Suppressor macrophage treated with lipopolysaccharide for 1 hour (primary cell): ENCODE data around the gene MINDY2.

Experiments
- DNase-seq, 3 donors: peaks; one replicate each; pipeline ENCODE4 v3.0.0-alpha.2; 2020 to 2022

MINDY2 gene, protein sequence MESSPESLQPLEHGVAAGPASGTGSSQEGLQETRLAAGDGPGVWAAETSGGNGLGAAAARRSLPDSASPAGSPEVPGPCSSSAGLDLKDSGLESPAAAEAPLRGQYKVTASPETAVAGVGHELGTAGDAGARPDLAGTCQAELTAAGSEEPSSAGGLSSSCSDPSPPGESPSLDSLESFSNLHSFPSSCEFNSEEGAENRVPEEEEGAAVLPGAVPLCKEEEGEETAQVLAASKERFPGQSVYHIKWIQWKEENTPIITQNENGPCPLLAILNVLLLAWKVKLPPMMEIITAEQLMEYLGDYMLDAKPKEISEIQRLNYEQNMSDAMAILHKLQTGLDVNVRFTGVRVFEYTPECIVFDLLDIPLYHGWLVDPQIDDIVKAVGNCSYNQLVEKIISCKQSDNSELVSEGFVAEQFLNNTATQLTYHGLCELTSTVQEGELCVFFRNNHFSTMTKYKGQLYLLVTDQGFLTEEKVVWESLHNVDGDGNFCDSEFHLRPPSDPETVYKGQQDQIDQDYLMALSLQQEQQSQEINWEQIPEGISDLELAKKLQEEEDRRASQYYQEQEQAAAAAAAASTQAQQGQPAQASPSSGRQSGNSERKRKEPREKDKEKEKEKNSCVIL

DNA sequence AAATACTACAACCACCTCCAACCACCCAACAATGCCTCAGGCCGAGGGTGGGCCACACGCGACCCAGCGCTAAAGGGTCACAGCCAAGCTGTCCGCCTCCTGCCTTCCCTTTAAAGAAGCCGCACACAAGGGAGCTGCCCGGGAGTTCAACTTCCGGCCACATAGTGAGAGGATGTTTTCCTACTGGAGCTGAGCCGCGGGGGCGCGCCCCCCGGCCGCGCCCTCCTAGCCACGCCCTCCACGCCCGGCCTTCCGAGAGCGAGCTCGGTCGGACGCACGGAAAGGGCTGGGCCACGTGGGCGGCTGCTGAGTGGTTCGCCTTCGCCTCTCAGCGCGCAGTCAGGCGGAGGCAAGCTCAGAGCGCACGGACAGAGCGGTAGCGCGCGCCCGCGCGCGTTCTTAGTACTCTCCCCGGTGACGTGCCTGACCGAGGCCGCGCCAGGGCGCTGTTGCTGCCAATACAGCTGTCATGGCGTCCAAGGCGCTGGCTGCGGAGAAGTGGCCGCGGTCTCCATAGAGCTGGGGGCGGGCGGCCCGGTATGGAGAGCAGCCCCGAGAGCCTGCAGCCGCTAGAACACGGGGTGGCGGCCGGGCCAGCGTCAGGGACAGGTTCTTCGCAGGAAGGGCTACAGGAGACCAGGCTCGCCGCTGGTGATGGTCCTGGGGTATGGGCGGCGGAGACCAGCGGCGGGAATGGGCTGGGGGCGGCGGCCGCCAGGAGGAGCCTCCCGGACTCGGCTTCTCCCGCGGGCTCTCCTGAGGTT lies at the start of gene MINDY2:
Gene MINDY2 (plus strand): TSS at position 446 of the 764 bp plus-strand sequence. CDS start 94 bp downstream, at position 540.
- DNase-seq = peak; percentile 100

DNA sequence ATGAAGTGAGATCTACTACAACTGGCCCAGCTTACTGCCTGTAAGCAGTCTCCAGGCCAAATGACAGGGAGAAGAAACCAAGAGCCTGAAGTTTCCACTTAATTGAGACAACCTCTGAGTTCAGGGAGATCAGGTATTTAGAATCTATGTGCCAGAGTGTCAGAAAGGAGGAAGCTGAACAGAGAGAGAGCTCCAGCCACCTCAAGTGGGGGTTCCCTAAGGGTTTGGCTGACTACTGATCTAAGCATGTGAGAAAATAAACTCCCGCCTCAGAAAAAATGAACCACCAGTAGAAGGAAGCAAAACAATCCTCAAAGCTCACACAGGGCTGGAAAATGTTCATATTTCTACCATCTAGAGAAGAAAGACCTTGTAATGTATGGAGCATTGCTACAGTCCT lies 46.6 kb upstream of the MINDY2 start:
- DNase-seq = peak; percentile 69 to 74 (median 73)

DNA sequence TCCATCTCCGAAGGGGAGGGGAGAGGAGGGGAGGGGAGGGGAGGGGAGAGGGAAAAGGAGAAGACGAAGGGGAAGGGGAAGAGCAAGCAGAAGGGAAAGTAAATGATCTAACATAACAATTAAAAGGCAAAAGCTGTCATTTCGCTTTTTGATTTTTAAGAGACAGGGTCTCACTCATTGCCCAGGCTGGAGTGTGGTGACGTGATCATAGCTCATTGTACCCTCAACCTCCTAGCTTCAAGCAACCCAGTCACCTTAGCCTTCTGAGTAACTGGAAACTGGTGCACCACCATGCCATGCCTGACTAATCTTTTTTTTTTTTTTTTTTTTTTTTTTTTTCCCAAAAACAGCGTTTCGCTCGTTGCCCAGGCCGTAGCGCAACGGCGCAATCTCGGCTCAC lies 44.2 kb upstream of the MINDY2 start:
- peak; percentile 41 to 57 (median 54) for DNase-seq

DNA sequence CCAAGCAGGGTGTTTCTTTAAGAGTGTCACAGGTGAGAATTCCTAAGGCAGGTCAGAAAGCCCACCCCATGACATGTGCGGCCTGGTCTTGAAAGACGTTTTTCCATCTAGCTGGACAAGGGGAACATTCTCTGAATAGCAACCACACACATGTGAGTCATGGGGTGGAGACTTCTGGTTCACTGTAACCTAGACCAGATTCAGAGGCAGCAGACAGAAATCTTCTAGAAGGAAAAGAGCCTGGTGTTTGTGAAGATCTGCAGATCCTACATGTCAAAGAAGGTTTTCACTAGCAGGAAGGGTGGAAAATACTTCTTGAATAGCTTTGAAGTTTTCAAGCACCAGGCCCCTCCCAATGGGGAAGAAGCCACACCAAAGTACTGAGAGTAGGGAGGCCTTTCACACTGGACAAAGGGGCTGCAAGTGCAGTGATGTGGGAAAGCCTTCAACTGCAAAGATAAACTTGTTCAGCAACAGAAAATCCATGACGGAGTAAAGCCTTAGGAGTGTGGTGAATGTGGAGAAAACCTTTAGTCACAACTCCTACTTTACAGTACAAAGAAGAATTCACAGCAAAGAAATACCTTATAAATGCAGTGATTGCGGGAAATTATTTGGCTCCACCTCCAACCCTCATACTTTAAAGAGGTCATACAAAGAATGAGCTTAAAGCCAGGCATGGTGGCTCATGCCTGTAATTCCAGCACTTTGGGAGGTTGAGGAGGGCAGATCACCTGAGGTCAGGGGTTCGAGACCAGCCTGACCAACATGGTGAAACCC lies 39.2 kb upstream of the MINDY2 start:
- peak; percentile 70 to 78 (median 71) for DNase-seq

DNA sequence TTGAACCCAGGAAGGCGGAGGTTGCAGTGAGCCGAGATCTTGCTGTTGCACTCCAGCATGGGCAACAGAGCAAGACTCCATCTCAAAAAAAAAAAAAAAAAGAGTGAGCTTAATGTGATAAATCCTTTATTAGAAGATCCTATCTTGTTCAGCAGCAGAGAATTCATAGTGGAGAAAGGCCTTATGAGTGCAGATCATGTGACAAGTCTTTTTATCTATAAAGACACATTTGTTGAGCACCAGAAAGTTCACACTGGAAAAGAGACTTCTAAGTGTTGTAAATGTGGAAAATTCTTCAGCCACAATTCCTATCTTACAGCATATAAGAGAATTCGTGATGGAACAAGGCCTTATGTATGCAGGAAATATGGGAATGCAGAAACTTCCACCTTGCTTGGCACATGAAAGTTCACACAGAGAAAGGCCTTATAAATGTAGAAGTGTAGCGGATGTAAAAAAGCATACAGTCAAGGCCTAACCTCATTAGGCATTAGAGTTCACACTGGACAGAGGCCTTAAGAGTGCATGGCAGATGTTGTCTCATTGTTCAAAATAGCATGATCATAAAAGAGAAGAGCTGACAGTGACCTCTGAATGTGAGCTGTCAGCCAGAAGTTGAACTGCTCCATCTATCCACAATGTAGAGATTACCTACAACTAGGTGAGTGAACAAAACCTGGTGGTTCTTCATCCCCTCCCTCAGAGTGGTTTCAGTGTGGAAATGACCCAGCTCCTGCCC lies 38.3 kb upstream of the MINDY2 start:
- no peak for DNase-seq

DNA sequence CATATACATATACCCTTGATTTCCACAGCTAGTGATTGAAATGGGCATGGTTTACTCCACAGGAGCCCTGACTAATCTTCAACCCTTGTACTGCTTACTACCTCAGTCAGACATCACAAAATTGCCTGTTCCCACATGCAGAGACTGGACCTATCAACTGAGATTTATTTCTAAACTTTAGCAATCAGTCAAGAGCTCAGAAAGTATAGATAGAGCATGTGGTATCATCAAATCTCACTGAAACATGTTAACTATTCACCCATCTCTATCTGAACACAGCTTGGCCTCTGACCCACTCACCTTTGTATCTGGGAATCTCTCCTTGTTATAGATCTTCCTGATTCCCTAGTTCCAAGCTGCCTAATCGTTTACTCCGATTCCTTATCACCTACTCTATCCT lies 36.2 kb upstream of the MINDY2 start:
- DNase-seq = no peak

DNA sequence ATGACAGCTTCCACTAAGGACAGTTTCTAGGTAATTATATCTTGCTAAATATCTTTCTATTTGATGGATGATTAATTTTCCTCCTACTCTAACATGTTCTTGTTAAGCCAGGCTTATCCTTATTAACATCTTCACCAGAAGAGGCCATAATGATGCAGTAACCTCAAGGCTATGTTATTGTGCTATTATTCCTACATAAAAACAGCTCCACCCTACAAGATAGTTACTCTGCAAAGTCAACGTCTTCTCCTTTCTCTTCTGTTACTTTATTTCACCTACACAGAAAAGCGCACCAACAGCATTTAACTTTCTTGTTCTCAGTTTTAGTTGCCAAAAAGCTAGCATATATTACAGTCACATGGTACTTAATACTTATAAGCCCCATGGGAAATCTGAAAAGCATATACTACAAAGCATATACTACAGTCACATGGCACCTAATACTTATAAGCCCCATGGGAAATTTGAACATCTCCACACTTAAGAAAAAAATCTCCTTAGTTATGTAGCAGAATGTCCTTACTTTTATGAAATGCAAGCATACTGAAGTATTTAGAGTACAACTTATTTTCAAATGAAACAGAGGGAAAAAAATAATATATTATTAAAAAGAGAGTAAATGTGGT lies 35.0 kb upstream of the MINDY2 start:
- DNase-seq = no peak

DNA sequence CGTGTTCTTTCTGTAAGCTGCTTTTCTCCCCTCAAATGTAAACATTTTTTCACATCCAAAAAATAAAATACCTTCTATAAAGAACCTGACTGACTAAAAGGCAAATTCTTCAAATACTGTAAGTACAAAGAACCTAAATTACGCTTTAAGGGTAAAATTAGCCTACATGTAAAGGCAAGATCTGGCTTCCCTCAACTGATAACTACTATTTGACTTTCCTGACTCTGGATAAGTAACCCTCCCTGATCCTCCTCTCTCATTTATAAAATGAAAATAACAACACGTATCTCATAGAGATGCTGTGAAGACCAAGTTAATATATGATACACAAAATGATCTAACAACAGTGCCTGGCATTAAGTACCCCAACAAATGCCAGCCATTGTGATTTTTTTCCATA lies 33.8 kb upstream of the MINDY2 start:
- DNase-seq = no peak

DNA sequence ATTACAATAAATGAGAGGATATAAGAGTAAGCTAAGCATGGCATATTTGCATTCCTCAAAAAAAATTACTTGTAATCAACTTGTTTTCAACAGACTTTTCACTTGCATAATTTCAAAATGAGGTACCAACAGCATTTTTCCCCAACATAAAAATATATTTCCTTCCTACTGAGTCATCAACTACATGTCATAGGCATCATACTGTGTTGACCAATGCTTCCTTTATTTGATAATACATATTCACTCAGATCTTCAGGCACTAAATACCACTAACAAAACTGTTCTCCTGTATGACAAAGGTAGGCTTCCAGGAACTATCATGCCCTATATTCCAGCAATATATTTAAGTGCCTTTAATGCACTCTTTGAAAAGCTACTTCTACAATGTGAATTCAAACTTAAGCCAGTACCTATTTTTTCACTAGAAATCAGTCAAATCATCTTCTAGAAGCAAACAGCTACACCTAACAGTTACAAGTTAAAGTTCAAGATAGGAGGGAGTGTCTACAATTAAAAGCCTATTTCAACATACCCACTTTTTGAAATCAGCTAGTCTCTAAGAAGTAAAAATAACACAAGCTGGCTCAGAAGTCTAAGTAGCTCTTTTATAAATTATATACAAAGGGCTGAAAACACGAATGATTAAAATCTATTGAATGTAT lies 32.9 kb upstream of the MINDY2 start:
- peak; percentile 53 to 91 (median 90) for DNase-seq

DNA sequence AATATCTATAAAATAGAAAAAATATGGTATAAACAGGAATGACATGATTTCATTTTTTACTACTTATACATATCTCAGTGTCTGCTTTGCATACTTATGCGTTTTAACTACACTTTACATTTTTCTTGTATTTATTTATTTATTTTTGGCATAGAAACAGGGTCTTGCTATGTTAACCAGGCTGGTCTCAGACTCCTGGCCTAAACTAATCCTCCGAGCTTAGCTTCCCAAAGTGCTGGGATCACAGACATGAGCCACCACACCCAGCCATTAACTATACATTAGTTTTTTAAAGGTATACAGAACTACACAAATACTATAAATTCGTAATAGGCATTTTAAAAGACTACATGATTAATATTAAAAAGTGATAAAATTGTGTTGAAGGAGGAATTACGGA lies 30.7 kb upstream of the MINDY2 start:
- no peak for DNase-seq

DNA sequence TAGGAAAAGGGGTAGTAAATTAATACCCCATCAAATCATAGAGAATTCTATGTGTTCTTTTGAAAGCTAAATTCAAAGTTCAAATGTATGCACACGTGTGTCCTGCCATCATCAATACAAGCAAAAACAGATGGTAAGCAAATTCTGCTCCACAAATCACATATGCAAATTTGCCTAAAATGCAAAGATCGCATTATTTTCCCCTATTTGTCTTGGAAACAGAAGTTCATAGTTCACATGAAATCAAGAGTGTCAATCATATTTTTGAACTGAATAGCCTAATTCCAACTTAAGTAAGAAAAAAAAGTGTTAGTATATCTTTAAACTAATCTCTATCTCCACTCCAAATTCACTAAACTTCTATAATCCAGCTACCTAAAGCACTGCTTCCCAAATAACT lies 30.1 kb upstream of the MINDY2 start:
- DNase-seq = peak in 1 of 3 donors; percentile 33

DNA sequence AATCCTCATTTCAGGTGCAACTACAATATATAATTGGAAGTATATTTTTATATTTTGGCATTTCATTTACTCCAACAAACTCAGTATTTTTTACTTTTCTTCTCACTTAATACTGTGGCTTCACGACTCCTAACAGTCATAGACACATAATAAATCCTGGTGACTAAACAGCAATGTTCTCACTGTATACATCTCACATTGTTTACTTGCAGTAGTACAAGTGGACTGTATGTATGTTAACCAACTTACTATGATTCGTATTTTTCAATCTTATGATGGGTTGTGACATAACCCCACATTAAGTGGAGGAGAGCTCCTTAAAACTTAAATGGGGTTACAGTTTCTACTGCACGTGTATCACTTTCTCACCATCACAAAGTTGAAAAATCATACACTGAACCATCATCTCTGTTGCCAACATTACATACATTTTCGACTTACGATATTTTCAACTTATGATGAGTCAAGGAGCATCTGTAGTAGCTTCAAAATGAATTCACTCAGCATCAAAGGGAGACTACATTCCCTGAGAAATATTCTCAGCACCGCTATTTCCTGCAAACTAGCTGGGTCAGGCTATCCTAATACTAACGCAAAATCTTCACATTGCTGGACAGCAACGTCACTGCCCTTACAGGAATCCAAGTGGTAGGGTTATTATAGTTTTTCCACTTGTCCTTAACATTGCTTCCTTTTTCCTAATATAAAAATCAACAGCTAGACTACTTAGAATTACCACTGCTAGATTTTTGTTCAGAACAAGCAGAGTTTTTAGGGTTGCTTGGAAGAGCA lies 28.9 kb upstream of the MINDY2 start:
- DNase-seq = peak in 1 of 3 donors; percentile 23

DNA sequence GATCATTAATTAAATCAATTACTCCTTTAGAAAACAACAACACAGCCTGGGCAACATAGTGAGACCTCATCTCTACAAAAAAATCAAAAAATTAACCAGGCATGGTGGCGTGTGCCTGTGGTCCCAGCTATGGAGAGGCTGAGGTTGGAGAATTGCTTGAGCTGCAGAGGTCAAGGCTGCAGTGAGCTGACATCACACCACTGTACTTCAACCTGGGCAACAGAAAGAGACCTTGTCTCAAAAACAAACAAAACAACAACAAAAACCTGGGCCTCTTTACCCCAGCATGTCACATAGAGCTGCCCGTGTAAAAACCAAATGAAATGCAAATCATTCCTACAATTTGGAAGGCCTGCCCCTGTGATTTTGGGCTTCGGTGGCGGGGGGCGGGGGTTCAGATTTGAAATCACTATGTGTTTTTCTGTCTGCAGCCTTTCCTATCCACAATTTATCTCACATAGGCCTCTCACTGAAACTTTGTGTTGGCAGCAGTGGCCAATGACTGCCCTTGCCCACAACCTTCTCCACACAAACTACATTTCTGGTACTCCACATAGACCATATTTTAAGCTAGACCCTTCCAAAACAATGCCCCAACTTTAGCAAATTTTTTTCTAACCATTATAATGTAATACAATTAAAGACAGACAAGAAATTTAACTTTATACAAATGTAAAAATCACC lies 28.1 kb upstream of the MINDY2 start:
- DNase-seq = no peak

DNA sequence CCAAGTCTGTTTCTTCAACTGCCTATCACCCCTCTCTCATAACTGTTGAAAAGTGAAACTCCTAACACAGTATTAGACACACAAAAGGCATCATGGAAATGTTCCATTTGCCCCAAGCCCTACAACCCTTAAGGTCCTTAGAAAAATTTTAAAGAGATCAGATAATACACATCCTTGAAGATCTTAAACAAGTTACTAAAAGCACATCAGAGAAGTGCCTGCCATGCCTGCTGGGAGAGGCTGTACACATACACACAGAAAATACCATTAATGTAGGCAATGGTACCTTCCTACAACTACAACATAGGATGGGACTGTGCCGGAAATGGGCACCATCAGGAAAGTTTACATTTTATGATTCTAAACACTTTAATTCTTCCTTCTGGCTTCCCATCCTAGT lies 24.9 kb upstream of the MINDY2 start:
- DNase-seq = no peak

DNA sequence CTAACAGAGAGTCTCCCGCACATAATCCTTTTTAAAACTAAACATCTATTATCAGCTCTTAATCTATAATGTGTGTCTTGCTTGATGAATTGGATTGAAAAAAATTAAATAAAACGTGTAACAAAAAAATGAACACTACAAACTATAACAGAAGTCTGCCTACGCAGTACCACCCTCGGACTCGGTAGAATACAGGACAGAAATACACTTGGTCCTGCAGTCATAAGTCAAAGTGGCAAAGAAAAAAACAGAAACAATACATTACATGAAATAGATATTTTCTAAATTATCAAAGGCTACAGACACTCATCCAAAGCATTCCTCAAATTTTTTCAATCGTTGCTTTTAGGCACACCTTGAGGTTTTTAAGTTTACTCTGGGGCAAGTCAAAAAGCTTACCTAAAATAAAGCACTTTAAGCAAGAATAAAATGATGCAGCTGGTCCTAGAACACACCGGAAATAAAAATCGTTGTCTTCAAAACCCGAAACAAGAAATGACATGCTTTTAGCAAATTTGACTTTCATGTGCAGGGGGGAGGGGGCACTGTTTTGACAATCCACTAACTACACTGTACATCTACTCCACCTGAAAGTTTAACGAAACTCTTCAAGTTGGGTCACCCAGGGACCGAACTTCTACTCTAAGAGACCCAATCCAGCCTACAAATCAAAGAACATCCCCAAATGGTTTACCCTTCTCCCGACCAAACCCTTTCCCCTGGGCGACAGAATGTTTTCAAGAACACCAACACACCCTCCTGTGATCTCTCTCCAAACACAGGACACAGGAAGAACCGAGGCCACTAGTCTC lies 22.9 kb upstream of the MINDY2 start:
- DNase-seq = peak in 2 of 3 donors; percentile 24 to 43

DNA sequence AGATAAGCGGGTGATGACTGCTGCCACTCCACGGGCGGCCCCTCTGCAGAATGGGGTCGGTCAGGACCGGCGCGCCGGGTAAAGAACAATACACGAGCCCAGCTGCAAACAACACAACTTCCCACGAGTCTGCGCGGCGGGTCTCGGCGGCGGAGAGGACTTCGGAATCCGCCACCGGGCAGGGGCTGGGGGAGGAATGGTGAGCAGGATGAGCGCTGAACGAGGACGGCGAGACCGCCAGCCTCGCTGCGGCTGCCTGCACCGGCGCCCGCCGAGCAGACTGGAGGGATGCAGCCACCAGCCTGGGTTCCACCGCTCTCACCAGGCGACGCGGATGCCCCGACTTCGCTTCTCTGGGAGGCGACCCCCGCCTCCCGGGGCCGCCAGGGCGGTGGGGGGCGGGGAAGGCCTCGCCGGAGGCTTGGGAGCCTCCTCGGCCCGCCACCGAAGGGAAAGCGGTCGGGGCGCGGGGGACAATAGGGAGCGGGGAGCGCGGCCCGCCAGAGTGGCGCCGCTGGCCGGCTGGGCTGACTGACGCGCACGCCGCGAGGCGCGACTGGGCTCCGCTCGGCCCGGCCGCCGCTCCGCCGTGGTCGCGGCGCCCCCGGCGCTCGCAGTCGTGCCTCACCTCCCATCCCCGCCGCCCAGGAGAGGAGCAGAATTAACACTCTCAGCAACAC lies 22.1 kb upstream of the MINDY2 start:
- peak; percentile 40 to 76 (median 51) for DNase-seq

DNA sequence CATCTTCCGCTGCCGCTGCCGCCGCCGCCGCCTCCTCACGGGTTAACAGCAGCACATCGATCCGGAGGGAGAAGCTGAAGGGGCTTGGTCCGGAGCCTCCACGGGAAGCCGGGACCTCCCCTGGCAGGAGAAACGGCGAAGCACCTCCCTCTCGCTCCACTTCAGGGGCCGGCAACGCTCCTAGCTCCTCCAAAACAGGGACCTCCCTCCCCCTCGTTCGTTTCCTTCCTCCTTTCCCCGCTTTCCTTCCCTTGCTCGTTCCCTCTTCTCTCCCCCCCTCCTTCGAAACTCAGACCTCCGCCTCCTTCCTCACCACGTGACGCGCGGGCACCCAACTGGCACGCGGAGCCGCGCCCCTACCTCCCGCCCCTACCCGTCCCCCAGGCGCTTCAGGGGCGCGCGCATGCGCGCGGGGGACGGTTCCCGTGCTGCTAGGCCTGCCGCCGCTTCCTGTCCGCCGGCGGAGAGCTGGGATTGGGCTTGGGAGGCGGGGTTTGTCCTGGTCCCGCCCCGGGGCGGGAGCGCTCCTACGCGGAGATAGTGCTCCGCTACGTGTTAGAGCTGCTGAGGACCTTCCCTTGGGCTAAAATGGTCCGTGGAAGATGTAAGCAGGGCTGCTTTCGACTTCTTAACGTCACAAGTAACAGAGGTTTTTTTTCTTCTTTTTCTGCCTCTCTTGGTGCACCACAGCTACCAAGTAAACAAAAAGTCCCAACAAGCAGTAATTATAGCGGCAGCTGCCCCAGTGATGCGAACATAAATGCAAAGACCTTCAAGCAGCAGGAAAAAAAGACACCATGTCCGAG lies 21.4 kb upstream of the MINDY2 start, which contains the start of gene ADAM10:
Gene ADAM10 (minus strand): TSS at position 176 of the 806 bp plus-strand sequence. CDS start 173 bp downstream, at position 3.
- DNase-seq = peak; percentile 100
